ENCODE results near the gene CBR1. TPM values are rescaled to one million over a fixed set of nuclear protein-coding genes. Genes with fewer than 3 reads are reported as not detected.

Gene CBR1
- total RNA-seq, 4 donors from 2014 or later, result 159 to 406 (median 222) TPM

- WGBS, 2 donors, result 83 to 86% methylated on average over 7 of the region's 7 CpGs
- Histone ChIP-seq H3K27me3 (no peaks in the 10 kb centered on the region), H3K9me3 (no peaks in the 10 kb centered on the region), H3K27ac (no peak overlapping the region), H3K36me3 (peaks cover 0 to 95% (median 4%) of the 10 kb centered on the region in 3 donors), H3K4me1 (no peaks in the 10 kb centered on the region), H3K4me3 (no peak overlapping the region)
- DNase-seq (ENCODE audit: low spot score in 2 of 2), result no peak
- no peak for TF ChIP-seq POLR2A (IDR thresholded peaks at IDR 0.05)
- no peak for TF ChIP-seq CTCF (IDR thresholded peaks at IDR 0.05)
- no peak for TF ChIP-seq EP300 (IDR thresholded peaks at IDR 0.05)
Observed at GRCh38 chr21:36047139-36047538, 22.7 kb upstream of the CBR1 start.

- H3K4me3 ChIP-seq, result no peak overlapping the region
- WGBS, 2 donors, result 79 to 84% methylated on average over 7 of the region's 7 CpGs
- no peak overlapping the region for H3K27ac ChIP-seq
- no peaks in the 10 kb centered on the region for H3K27me3 ChIP-seq
- H3K9me3 ChIP-seq, result no peaks in the 10 kb centered on the region
- peaks cover 0 to 1% (median 0%) of the 10 kb centered on the region in 4 donors for H3K4me1 ChIP-seq
- no peak for TF ChIP-seq CTCF (IDR thresholded peaks at IDR 0.05)
- TF ChIP-seq EP300 (IDR thresholded peaks at IDR 0.05), result no peak
- TF ChIP-seq POLR2A (IDR thresholded peaks at IDR 0.05), result no peak
- H3K36me3 ChIP-seq, result peaks cover 2 to 95% (median 9%) of the 10 kb centered on the region in 3 donors
- DNase-seq (ENCODE audit: low spot score in 2 of 2), result no peak
Observed at GRCh38 chr21:36048357-36048756, 21.5 kb upstream of the CBR1 start.

GRCh38 chr21:36052860-36053714 lies 16.7 kb upstream of the CBR1 start:
- 77 to 88% methylated on average over 10 of the region's 10 CpGs for WGBS, 2 donors
- peaks cover 0 to 95% (median 31%) of the 10 kb centered on the region in 3 donors for H3K36me3 ChIP-seq
- no peaks in the 10 kb centered on the region for H3K27me3 ChIP-seq
- H3K9me3 ChIP-seq, result no peaks in the 10 kb centered on the region
- no peak overlapping the region for H3K4me3 ChIP-seq
- DNase-seq (ENCODE audit: low spot score in 2 of 2), result no peak
- no peak overlapping the region for H3K27ac ChIP-seq
- peaks cover 0 to 15% (median 0%) of the 10 kb centered on the region in 4 donors for H3K4me1 ChIP-seq
- no peak for TF ChIP-seq EP300 (IDR thresholded peaks at IDR 0.05)
- TF ChIP-seq CTCF (IDR thresholded peaks at IDR 0.05), result no peak
- TF ChIP-seq POLR2A (IDR thresholded peaks at IDR 0.05), result no peak

- Histone ChIP-seq H3K27me3 (no peaks in the 10 kb centered on the region), H3K27ac (no peak overlapping the region), H3K4me3 (no peak overlapping the region), H3K4me1 (peaks cover 0 to 21% (median 0%) of the 10 kb centered on the region in 4 donors), H3K36me3 (peaks cover 0 to 94% (median 31%) of the 10 kb centered on the region in 3 donors), H3K9me3 (no peaks in the 10 kb centered on the region)
- no peak for DNase-seq (ENCODE audit: low spot score in 2 of 2)
- WGBS, 2 donors, result 80 to 97% methylated on average over 3 of the region's 3 CpGs
- TF ChIP-seq POLR2A (IDR thresholded peaks at IDR 0.05) (no peak), EP300 (IDR thresholded peaks at IDR 0.05) (no peak), CTCF (IDR thresholded peaks at IDR 0.05) (no peak)
Observed at GRCh38 chr21:36053715-36054062, 16.1 kb upstream of the CBR1 start.

GRCh38 chr21:36055551-36055950 lies 14.3 kb upstream of the CBR1 start:
- Histone ChIP-seq H3K27ac (no peak overlapping the region), H3K4me3 (no peak overlapping the region), H3K36me3 (peaks cover 0 to 76% (median 31%) of the 10 kb centered on the region in 3 donors), H3K4me1 (peaks cover 0 to 32% (median 7%) of the 10 kb centered on the region in 4 donors), H3K27me3 (no peaks in the 10 kb centered on the region), H3K9me3 (no peaks in the 10 kb centered on the region)
- DNase-seq (ENCODE audit: low spot score in 2 of 2), result no peak
- TF ChIP-seq CTCF (IDR thresholded peaks at IDR 0.05) (no peak), EP300 (IDR thresholded peaks at IDR 0.05) (no peak), POLR2A (IDR thresholded peaks at IDR 0.05) (no peak)
- 87 to 89% methylated on average over 3 of the region's 3 CpGs for WGBS, 2 donors
